B cell (primary cell): ENCODE data around the gene MRPS6. TPM values are rescaled to one million over a fixed set of nuclear protein-coding genes. Genes with fewer than 3 reads are reported as not detected.

Experiments
- ATAC-seq: fragments of 200-7000 bp; cut with Tn5 transposase; one replicate; pipeline ENCODE4 v1.10.0; 2021; ENCODE audit warnings: low read depth, mild to moderate bottlenecking, moderate number of reproducible peaks, moderate library complexity
- CTCF ChIA-PET: fragments of 350-600 bp; sonication (Branson Sonifier 250); formaldehyde crosslinking; loops from one replicate; lab custom pipeline; 2021; ENCODE audit warnings: antibody characterized with exemption, inconsistent platforms; lab: Charles Lee
- POLR2A ChIA-PET: fragments of 350-600 bp; sonication (Branson Sonifier 250); formaldehyde crosslinking; loops from one replicate; lab custom pipeline; 2021; ENCODE audit warnings: antibody characterized with exemption; lab: Charles Lee
- DNase-seq: peaks from one replicate; pipeline ENCODE4 v3.0.0; 2013
- H2AFZ ChIP-seq: 2 replicates; pipeline ENCODE4 v1.6.1; 2012; ENCODE audit warnings: mild to moderate bottlenecking, low read depth, low read length; ENCODE audit not compliant: insufficient read depth, poor library complexity, severe bottlenecking
- H3K27ac ChIP-seq, 2 donors: 1 replicate in 1 of 2; 2 replicates in 1 of 2; pipeline ENCODE4 v1.5.1; 2012 to 2013; ENCODE audit warnings: low read length in 2 of 2, mild to moderate bottlenecking in 2 of 2, moderate library complexity in 1 of 2
- H3K27me3 ChIP-seq, 4 experiments: fragments of 200-600 bp in 1 of 4; sonication (generic) in 1 of 4; replicated peaks in 1 of 4; 1 replicate in 2 of 4; 2 replicates in 2 of 4; pipeline versions ENCODE4 v1.6.1 to v1.7.0; 2013 to 2016; ENCODE audit warnings: low read length in 3 of 4, mild to moderate bottlenecking in 2 of 4, mixed read lengths in 1 of 4, moderate library complexity in 1 of 4; ENCODE audit not compliant: insufficient read depth in 4 of 4, control insufficient read depth in 3 of 4; ENCODE audit errors: control extremely low read depth in 1 of 4
- H3K36me3 ChIP-seq, 2 experiments: replicated peaks in 1 of 2; 1 replicate in 1 of 2; 2 replicates in 1 of 2; pipeline versions ENCODE4 v1.6.1 to v1.7.1; 2013; ENCODE audit warnings: low read length in 1 of 2; ENCODE audit not compliant: insufficient read depth in 2 of 2, control insufficient read depth in 1 of 2; ENCODE audit errors: control extremely low read depth in 1 of 2, extremely low read depth in 1 of 2
- H3K4me1 ChIP-seq, 2 donors: fragments of 200-600 bp in 1 of 2; sonication (generic) in 1 of 2; 1 replicate in 1 of 2; 2 replicates in 1 of 2; pipeline versions ENCODE4 v1.5.1 to v1.6.1; 2013 to 2017; ENCODE audit warnings: low read length in 2 of 2; ENCODE audit not compliant: control insufficient read depth in 2 of 2, insufficient read depth in 2 of 2
- H3K4me2 ChIP-seq: replicated peaks from 2 replicates; pipeline ENCODE3; 2012; ENCODE audit warnings: mild to moderate bottlenecking, low read depth, low read length; ENCODE audit not compliant: poor library complexity, severe bottlenecking
- H3K4me3 ChIP-seq, 5 experiments: fragments of 200-600 bp in 1 of 5; sonication (generic) in 1 of 5; 1 replicate in 3 of 5; 2 replicates in 2 of 5; pipeline versions ENCODE4 v1.5.1 to v1.7.0; 2011 to 2016; ENCODE audit warnings: low read length in 4 of 5, mild to moderate bottlenecking in 4 of 5, low read depth in 2 of 5, control low read depth in 1 of 5, moderate library complexity in 1 of 5; ENCODE audit not compliant: insufficient read depth in 1 of 5; ENCODE audit errors: control extremely low read depth in 1 of 5, extremely low read depth in 1 of 5
- H3K79me2 ChIP-seq: fragments of 200-600 bp; sonication (generic); one replicate; pipeline ENCODE4 v1.6.0; 2016; ENCODE audit warnings: low read length; ENCODE audit not compliant: control insufficient read depth, insufficient read depth
- H3K9ac ChIP-seq: fragments of 200-600 bp; sonication (generic); 2 replicates; pipeline ENCODE4 v1.6.1; 2017; ENCODE audit warnings: mild to moderate bottlenecking, low read length, moderate library complexity
- H3K9me3 ChIP-seq, 3 donors: one replicate each; pipeline versions ENCODE4 v1.6.1 to v1.7.1; 2013; ENCODE audit warnings: low read length in 2 of 3; ENCODE audit not compliant: control insufficient read depth in 2 of 3, insufficient read depth in 1 of 3; ENCODE audit errors: control extremely low read depth in 1 of 3
- H4K20me1 ChIP-seq: 2 replicates; pipeline ENCODE4 v1.6.0; 2012; ENCODE audit warnings: mild to moderate bottlenecking, low read length; ENCODE audit not compliant: insufficient read depth, control insufficient read depth, poor library complexity, severe bottlenecking
- H3K27ac Mint-ChIP-seq: one replicate; pipeline ENCODE4 v1.8.0; 2021; ENCODE audit warnings: mixed read lengths
- H3K27me3 Mint-ChIP-seq: one replicate; pipeline ENCODE4 v1.8.0; 2021; ENCODE audit warnings: mixed read lengths
- H3K4me1 Mint-ChIP-seq: one replicate; pipeline ENCODE4 v1.8.0; 2021; ENCODE audit warnings: mixed read lengths
- H3K4me3 Mint-ChIP-seq: one replicate; pipeline ENCODE4 v1.8.0; 2021; ENCODE audit warnings: mixed read lengths
- H3K9me3 Mint-ChIP-seq: one replicate; pipeline ENCODE4 v1.8.0; 2022; ENCODE audit warnings: mixed read lengths; ENCODE audit not compliant: insufficient read depth
- CTCF ChIP-seq: fragments of 200-600 bp; IDR thresholded peaks from one replicate; pipeline ENCODE4 v1.8.0; 2022; ENCODE audit warnings: antibody characterized with exemption, mild to moderate bottlenecking
- EZH2 ChIP-seq: IDR thresholded peaks from 2 replicates; pipeline ENCODE4 v1.6.1; 2012; ENCODE audit warnings: borderline replicate concordance, low read depth, mild to moderate bottlenecking, moderate library complexity, low read length; ENCODE audit not compliant: insufficient read depth, poor library complexity, severe bottlenecking
- WGBS: methylation state at CpG from one replicate; pipeline ENCODE4 v1.1.5; 2013; ENCODE audit warnings: missing lambda C conversion rate; ENCODE audit not compliant: insufficient coverage; 5-methylcytosine and 5-hydroxymethylcytosine counted together
- intact Hi-C: fragments of 100-400 bp; cut with micrococcal nuclease; formaldehyde crosslinking; loops from one replicate; pipeline ENCODE4 v1.10.0; 2022
- polyA plus RNA-seq: library from polyadenylated mRNA; depleted of rRNA; stranded (reverse); fragments of >200 nt; gene quantifications from 2 replicates; pipeline ENCODE4 v1.2.3, GENCODE V29; 2012
- total RNA-seq, 2 donors: library from RNA; stranded (reverse); fragments of 120-200 nt in 1 of 2; gene quantifications; 1 replicate in 1 of 2; 2 replicates in 1 of 2; pipeline versions ENCODE4 v1.2.3 to v1.2.4, GENCODE V29; 2013 to 2022

MRPS6 gene
- total and polyA plus RNA-seq, 2 donors (not counting 1 experiment from before 2014, with no cell fraction given) = 15.7 to 37.9 TPM

GRCh38 chr21:34076835-34077234, 3.5 kb downstream of the MRPS6 start:
- Histone ChIP-seq H4K20me1 (peaks cover 32% of the 10 kb centered on the region), H3K36me3 (peaks cover 0 to 2% of the 10 kb centered on the region in 2 experiments), H3K4me3 (no peak overlapping the region), H3K27ac (no peak overlapping the region), H3K79me2 (peaks cover 73% of the 10 kb centered on the region), H3K4me2 (no peak overlapping the region), H3K9ac (no peak overlapping the region), H3K27me3 (no peaks in the 10 kb centered on the region), H3K9me3 (no peaks in the 10 kb centered on the region), H2AFZ (no peak overlapping the region), H3K4me1 (peaks cover 13 to 26% of the 10 kb centered on the region in 2 donors)
- H3K27ac Mint-ChIP-seq = no peak overlapping the region
- TF ChIP-seq CTCF (no peak), EZH2 (no peak)
- DNase-seq (no peak), ATAC-seq (no peak)
- ChIA-PET CTCF (interaction anchor here (1.0 to 2.3 kb wide), 2 partner anchors 128 to 153 kb away, joined by 3 to 6 read pairs; no protein-coding TSS in a partner anchor), POLR2A (interaction anchor here (1.6 kb wide), 1 partner anchor 274 kb away, joined by 3 read pairs; no protein-coding TSS in a partner anchor)
- peaks cover 70% of the 10 kb centered on the region for H3K4me1 Mint-ChIP-seq
- H3K9me3 Mint-ChIP-seq = no peaks in the 10 kb centered on the region
- no peak overlapping the region for H3K4me3 Mint-ChIP-seq
- WGBS = 100% methylated on average over 1 of the region's 1 CpG
- intact Hi-C loops = loop anchor here (10.0 kb wide), 1 partner anchor 1988 kb away; the partner anchor contains the start of gene SETD4
- no peaks in the 10 kb centered on the region for H3K27me3 Mint-ChIP-seq

GRCh38 chr21:34077888-34078287, 4.5 kb downstream of the MRPS6 start:
- Histone ChIP-seq H4K20me1 (peaks cover 32% of the 10 kb centered on the region), H3K27me3 (no peaks in the 10 kb centered on the region), H2AFZ (no peak overlapping the region), H3K9me3 (no peaks in the 10 kb centered on the region), H3K36me3 (peaks cover 0 to 2% of the 10 kb centered on the region in 2 experiments), H3K79me2 (peaks cover 84% of the 10 kb centered on the region), H3K9ac (no peak overlapping the region), H3K4me2 (no peak overlapping the region), H3K4me3 (no peak overlapping the region), H3K27ac (no peak overlapping the region), H3K4me1 (peaks cover 13 to 26% of the 10 kb centered on the region in 2 donors)
- no peak overlapping the region for H3K27ac Mint-ChIP-seq
- WGBS = no CpG with 5 or more reads among the region's 1 CpG
- intact Hi-C loops = loop anchor here (10.0 kb wide), 1 partner anchor 1987 kb away; the partner anchor contains the start of gene SETD4
- no peak overlapping the region for H3K4me3 Mint-ChIP-seq
- H3K4me1 Mint-ChIP-seq = peaks cover 73% of the 10 kb centered on the region
- no peak for TF ChIP-seq CTCF
- no peak for TF ChIP-seq EZH2
- ATAC-seq = no peak
- ChIA-PET CTCF (interaction anchor here (1.2 to 2.3 kb wide), 2 partner anchors 154 to 270 kb away, joined by 4 to 6 read pairs; no protein-coding TSS in a partner anchor), POLR2A (no interaction called here)
- H3K9me3 Mint-ChIP-seq = no peaks in the 10 kb centered on the region
- no peaks in the 10 kb centered on the region for H3K27me3 Mint-ChIP-seq
- DNase-seq = no peak
